T-helper 2 cell treated with Interferon-gamma antibody and Interleukin-4, amounts not matched to agents 100 ng/mL and 5 ng/mL, for 36 hours (primary cell): ENCODE measurements around the gene RXRA. TPM values are rescaled to one million over a fixed set of nuclear protein-coding genes. Genes with fewer than 3 reads are reported as not detected.

ENCODE experiments used
- intact Hi-C: fragments of 100-400 bp; cut with micrococcal nuclease; formaldehyde crosslinking; loops from one replicate; pipeline ENCODE4 v1.15.1; 2023
- total RNA-seq: library from RNA; stranded (reverse); gene quantifications from 2 replicates; pipeline ENCODE4 v1.2.3, GENCODE V29; 2022

Gene RXRA
- total RNA-seq, 1 donor from 2014 or later: 6.6 TPM

- intact Hi-C loops: loop anchor here (5.0 kb wide), 1 partner anchor 47 kb away; no protein-coding TSS in a partner anchor
Measured at GRCh38 chr9:134395737-134396257, 69.5 kb downstream of the RXRA start.

DNA sequence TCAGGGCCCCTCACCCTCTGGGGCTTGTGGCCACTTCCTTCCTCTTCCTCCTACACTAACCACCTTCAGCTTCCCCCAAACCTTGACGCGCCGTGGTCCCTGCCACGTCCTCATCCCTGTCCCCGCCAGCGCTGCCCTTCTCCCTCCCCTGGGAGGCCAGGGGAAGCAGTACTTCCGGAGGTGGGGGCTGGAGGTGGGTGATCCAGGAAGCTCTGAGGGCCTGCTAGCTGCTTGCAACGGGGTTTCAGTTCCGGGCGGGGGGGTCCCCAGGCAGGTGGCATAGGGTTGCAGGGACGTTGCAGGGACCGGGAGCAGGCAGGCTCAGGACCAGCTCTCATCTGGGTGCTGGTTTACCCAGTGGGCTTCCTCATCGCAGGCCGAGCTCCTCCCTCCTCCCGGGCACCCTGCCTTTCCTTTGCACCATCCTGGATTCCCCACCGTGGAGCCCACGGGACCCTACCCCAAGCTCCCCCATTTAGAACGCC, 70.0 kb downstream of the RXRA start:
- intact Hi-C loops: loop anchor here (5.0 kb wide), 1 partner anchor 46 kb away; no protein-coding TSS in a partner anchor

GRCh38 chr9:134396825-134397224, 70.6 kb downstream of the RXRA start:
- intact Hi-C loops: loop anchor here (5.0 kb wide), 1 partner anchor 45 kb away; no protein-coding TSS in a partner anchor

DNA sequence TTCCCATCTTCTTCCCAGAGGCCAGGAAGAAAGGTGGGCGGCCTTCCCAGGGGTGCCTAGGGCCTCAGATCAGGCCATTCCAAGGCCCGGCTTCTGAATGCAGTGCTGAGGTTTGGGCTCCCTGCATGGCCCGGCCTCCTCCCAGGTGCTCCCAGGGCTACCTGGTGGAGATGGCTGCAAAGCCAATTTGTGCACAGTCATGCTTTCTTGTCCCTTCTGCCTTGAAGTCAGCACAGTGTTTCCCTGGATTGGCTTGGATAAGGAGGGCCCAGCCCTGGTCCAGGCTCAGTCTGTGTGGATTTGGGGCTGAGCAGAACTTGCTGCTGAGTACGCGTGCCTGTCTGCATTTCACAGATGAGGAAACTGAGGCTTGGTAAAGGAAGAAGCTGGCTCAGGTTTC, 72.5 kb downstream of the RXRA start:
- intact Hi-C loops: loop anchor here (5.0 kb wide), 1 partner anchor 44 kb away; no protein-coding TSS in a partner anchor

DNA sequence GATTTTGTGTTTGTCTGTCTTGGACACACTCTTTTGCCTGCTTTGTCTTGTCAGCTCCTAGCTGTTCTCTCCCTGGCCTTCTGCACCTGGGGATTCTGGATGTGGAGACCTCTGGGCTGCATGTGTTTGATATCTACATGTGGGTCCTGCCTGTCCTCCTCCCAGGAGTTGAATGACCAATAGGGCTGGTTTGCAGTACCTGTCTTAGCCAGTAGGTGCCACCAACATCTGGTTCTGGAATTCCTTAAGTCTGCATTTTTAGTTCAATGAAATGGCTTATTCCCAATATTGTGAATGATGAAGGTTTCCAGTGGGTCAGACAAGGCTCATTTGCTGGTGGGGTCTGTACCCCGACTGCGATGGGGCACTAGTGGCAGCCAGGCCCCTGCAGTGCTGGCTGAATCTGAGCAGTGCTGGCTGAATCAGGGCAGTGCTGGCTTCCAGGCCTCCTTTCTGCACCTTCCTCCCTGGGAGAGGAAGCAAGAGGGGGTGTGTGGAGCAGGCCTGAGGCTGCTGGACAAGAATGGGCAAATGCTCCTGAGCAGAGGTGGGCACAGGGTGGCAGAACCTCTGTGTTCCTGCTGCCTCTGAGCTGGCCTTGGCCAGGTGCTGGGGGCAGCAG, 73.3 kb downstream of the RXRA start:
- intact Hi-C loops: loop anchor here (5.0 kb wide), 1 partner anchor 43 kb away; no protein-coding TSS in a partner anchor

DNA sequence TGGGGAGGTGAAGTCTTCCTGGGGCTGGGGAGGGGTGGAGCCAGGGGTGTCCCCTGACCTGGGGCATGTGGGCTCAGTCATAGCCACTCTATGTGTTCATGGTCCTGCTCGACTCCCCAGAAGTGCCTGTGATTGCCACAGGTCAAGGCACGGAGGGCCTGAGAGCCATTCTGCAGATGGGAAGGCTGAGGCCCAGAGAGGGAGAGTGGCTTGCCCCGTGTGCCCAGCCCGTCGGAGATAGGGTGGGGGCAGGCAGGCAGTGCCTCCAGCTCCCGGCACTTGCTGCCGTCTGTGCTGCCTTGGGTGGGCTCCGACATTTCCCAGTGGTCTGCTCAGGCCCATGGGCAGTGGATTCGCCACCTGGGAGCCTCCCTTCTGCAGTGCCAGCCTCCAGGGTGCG, 74.0 kb downstream of the RXRA start:
- intact Hi-C loops: no loop called here

- intact Hi-C loops: no loop called here
Measured at GRCh38 chr9:134401391-134401790, 75.1 kb downstream of the RXRA start.

DNA sequence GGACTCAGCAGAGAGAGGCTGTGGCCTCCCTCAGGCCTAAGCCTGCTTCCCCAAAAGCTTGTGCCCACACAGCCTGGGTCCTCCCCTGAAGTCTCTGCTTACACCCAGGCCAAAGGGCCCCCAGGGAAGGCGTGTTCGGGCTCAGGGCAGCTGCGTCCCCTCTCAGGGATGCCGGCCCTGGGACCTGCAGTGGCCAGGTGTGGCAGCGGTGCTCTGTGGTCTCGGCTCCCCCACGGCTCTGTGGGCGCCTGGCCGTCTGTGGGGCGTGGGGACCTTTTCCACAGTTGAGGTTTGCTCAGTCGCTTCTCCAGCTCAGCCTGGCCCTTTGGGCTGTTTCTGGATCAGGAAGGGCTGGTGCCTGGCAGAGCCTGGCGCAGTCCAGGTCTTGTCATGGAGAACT, 75.9 kb downstream of the RXRA start:
- intact Hi-C loops: no loop called here

DNA sequence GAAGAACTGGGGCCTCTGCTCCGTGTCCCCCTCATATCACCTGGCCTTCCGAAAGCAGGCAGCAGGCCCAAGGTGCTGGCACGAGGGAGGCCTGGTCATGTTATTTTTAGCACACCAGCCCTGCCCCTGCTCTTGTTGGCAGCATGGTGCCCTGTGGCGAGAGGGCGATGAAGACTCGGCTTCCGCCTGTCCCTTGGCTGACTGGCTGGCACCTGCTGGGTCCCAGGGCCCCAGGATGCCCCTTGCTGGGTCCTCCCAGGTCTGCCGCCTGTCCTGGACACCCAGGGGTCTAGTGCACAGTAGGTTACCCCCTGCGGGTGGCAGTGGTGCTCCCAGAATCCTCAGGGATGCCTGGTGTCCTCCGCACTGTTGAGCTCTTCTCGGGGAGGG, 77.0 kb downstream of the RXRA start:
- intact Hi-C loops: no loop called here

- intact Hi-C loops: no loop called here
Measured at GRCh38 chr9:134403682-134404301, 77.5 kb downstream of the RXRA start.

- intact Hi-C loops: no loop called here
Measured at GRCh38 chr9:134404376-134405358, 78.4 kb downstream of the RXRA start.

DNA sequence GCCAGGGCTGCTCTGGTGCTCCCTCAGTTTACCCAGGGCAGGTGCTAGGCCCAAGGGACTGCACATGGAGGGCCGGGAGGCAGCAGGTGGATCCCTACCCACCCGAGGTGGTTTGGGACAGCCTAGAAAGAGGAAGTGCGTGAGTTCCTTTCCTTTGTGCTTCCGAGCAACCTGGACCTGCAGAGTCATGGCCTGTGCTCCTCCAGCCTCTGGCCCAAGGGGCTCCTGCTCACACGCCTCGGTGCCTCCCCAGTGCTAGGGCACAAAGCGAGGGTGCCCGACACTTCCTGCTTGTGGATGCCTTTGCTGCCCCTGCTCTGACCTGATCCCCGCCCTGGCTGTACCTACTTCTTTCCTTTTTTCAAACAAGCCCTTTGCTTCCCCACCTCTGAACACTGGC, 79.3 kb downstream of the RXRA start:
- intact Hi-C loops: no loop called here

GRCh38 chr9:134406366-134407120, 80.3 kb downstream of the RXRA start:
- intact Hi-C loops: loop anchor here (2.0 kb wide), 1 partner anchor 16 kb away; no protein-coding TSS in a partner anchor

DNA sequence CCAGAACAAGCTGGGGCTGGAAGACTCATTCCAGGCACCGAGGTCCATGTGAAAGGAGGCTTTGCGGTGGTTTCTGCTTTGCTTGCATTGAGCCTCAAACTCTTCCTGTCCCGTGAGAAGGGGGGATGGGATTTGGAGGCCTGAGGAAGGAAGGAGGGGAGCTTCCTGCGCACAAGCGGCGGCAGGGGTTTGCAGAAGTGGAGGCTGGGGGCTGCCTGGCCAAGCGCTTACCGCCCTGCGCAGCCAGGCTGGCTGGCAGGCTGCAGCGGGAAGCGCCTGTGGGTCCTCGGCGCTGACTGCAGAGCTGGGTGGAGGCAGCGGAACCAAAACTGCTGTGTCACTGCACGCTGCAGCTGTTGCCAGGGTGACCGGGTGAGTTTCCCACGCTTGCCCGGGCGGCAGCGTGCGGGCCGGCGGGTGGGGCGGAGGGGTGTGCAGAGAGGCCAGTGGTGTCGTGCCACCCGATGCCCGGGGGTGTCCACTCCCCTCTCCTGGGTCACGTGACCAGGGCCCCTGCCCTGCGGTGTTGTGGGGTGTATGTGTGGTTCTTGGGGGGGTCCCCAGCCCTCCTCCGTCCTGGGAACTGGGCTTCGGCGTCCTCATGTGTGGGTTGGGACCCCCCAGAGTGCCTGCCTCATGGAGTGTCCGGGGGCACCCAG, 81.0 kb downstream of the RXRA start:
- intact Hi-C loops: loop anchor here (2.0 kb wide), 1 partner anchor 16 kb away; no protein-coding TSS in a partner anchor

GRCh38 chr9:134408389-134408788, 82.1 kb downstream of the RXRA start:
- intact Hi-C loops: no loop called here

- intact Hi-C loops: no loop called here
Measured at GRCh38 chr9:134408939-134409737, 82.9 kb downstream of the RXRA start.

DNA sequence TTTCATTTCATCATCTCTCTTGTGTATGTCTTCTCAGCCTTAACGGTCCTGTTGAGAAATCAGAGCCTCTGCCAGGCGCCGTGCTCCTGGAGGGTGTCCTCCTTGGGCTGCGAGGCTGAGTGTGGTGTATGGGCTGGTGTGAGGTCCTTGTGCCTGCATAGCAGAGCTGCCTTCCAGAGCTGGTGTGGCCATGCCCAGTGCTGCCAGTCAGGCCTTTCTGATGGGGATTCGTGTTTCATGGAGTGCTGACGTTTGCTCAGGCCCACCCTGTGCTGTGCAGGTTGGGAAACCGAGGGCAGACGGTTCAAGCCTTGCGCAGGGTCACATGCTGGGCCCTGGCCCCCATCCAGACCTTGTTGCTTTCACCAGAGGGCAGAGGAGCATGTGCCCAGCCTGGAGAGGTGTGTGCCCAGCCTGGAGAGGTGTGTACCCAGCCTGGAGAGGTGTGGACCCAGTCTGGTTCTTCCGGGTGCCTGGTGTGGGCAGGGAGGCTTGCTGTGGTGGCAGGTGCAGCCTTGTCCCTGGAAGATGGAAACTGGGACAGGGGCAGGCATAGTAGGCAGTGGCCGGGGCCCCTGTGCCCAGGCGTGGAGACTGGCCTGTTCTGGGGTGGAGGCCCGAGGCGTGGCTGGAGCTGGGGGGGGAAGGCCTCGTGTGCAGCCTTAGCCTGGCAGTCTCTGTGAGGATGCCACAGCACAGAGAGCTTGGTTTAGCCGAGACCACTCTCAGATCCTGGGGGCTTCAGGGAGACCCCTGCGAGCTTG, 84.0 kb downstream of the RXRA start:
- intact Hi-C loops: no loop called here

DNA sequence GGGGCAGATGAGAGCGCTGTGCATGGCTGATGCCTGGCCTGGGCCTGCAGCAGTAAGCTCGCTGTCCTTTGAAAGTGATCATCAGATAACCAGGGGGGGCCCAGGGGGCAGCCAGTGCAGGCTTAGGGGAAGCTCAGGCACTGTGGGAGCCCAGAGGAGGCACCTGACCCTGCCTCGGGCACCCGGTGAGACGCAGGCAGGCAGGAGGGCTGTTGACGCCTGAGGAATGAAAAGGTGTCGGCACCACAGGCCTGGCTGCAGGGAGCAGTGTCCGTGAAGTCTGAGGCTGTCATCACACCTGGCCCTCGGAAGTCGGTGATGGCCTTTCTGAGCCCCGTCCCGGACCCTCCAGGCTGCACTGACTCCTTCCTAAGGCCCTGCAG, 84.6 kb downstream of the RXRA start:
- intact Hi-C loops: no loop called here
